SK-N-SH treated with all-trans-retinoic acid at 6 μM for 48 hours (cell line): ENCODE results near the gene FIBCD1.

ENCODE experiments used
- ATAC-seq: fragments of 200-7000 bp; cut with Tn5 transposase; 3 replicates; pipeline ENCODE4 v1.9.1; 2020; ENCODE audit warnings: mild to moderate bottlenecking, moderate library complexity
- ARNTL ChIP-seq: fragments of 450-650 bp; formaldehyde crosslinking; IDR thresholded peaks from 2 replicates; pipeline ENCODE4 v1.5.0; 2020; ENCODE audit warnings: low read depth, mild to moderate bottlenecking, moderate library complexity, borderline replicate concordance
- BACH2 ChIP-seq: fragments of 250-450 bp; sonication (Bioruptor Pico); IDR thresholded peaks from 2 replicates; pipeline ENCODE4 v1.9.0; 2021; ENCODE audit warnings: mild to moderate bottlenecking, borderline replicate concordance
- CSDC2 ChIP-seq: fragments of 250-450 bp; sonication (Bioruptor Pico); IDR thresholded peaks from 2 replicates; pipeline ENCODE4 v1.5.0; 2020; ENCODE audit warnings: mild to moderate bottlenecking, moderate library complexity
- ESRRG ChIP-seq: fragments of 250-450 bp; sonication (Bioruptor Pico); IDR thresholded peaks from 2 replicates; pipeline ENCODE4 v1.6.1; 2021; ENCODE audit warnings: mild to moderate bottlenecking
- GLIS3 ChIP-seq: fragments of 250-450 bp; sonication (Bioruptor Pico); IDR thresholded peaks from 2 replicates; pipeline ENCODE4 v1.5.0; 2020; ENCODE audit warnings: mild to moderate bottlenecking, moderate library complexity
- ISL1 ChIP-seq: fragments of 250-450 bp; sonication (Bioruptor Pico); IDR thresholded peaks from 2 replicates; pipeline ENCODE4 v2.1.2; 2022; ENCODE audit warnings: mild to moderate bottlenecking, moderate library complexity
- OSR1 ChIP-seq: fragments of 250-450 bp; sonication (Bioruptor Pico); IDR thresholded peaks from 2 replicates; pipeline ENCODE4 v1.8.0; 2022; ENCODE audit warnings: moderate library complexity, mild to moderate bottlenecking, inconsistent platforms
- PPARA ChIP-seq: fragments of 250-450 bp; sonication (Bioruptor Pico); IDR thresholded peaks from 2 replicates; pipeline ENCODE4 v1.5.0; 2020; ENCODE audit warnings: mild to moderate bottlenecking, borderline replicate concordance
- RARB ChIP-seq: fragments of 250-450 bp; sonication (Bioruptor Pico); IDR thresholded peaks from 2 replicates; pipeline ENCODE4 v1.8.0; 2021; ENCODE audit warnings: mild to moderate bottlenecking, moderate library complexity
- SNAI2 ChIP-seq: fragments of 250-450 bp; sonication (Bioruptor Pico); IDR thresholded peaks from 2 replicates; pipeline ENCODE4 v1.5.0; 2020; ENCODE audit warnings: mild to moderate bottlenecking, moderate library complexity
- TCF4 ChIP-seq: fragments of 250-450 bp; sonication (Bioruptor Pico); IDR thresholded peaks from 2 replicates; pipeline ENCODE4 v1.8.0; 2021; ENCODE audit warnings: mild to moderate bottlenecking, moderate library complexity, borderline replicate concordance
- ZC3H10 ChIP-seq: fragments of 250-450 bp; sonication (Bioruptor Pico); IDR thresholded peaks from 2 replicates; pipeline ENCODE4 v1.5.1; 2021; ENCODE audit warnings: mild to moderate bottlenecking, moderate library complexity
- ZFP3 ChIP-seq: fragments of 250-450 bp; sonication (Bioruptor Pico); IDR thresholded peaks from 2 replicates; pipeline ENCODE4 v1.5.0; 2020; ENCODE audit warnings: mild to moderate bottlenecking, moderate library complexity
- ZFP30 ChIP-seq: fragments of 450-650 bp; formaldehyde crosslinking; IDR thresholded peaks from 2 replicates; pipeline ENCODE4 v1.5.0; 2022; ENCODE audit warnings: mild to moderate bottlenecking, moderate library complexity
- ZNF565 ChIP-seq: fragments of 450-650 bp; formaldehyde crosslinking; conservative IDR thresholded peaks from 2 replicates; pipeline ENCODE4 v1.5.0; 2020; ENCODE audit warnings: low read depth, mild to moderate bottlenecking, moderate library complexity
- ZNF70 ChIP-seq: fragments of 450-650 bp; formaldehyde crosslinking; IDR thresholded peaks from 2 replicates; pipeline ENCODE4 v1.5.0; 2020; ENCODE audit warnings: mild to moderate bottlenecking, moderate library complexity
- ZNF8 ChIP-seq: fragments of 450-650 bp; formaldehyde crosslinking; IDR thresholded peaks from 2 replicates; pipeline ENCODE4 v1.5.0; 2020; ENCODE audit warnings: mild to moderate bottlenecking, moderate library complexity
- TF ChIP-seq, protein P1 (sequence below): fragments of 250-450 bp; sonication (Bioruptor Pico); IDR thresholded peaks from 2 replicates; pipeline ENCODE4 v1.8.0; 2021; ENCODE audit warnings: low read depth, mild to moderate bottlenecking, moderate library complexity, borderline replicate concordance
- TF ChIP-seq, protein P2 (sequence below): fragments of 250-450 bp; sonication (Bioruptor Pico); IDR thresholded peaks from 2 replicates; pipeline ENCODE4 v1.5.1; 2020; ENCODE audit warnings: low read depth, mild to moderate bottlenecking, moderate library complexity
- TF ChIP-seq, protein P3 (sequence below): fragments of 250-450 bp; sonication (Bioruptor Pico); IDR thresholded peaks from 2 replicates; pipeline ENCODE4 v1.5.0; 2020; ENCODE audit warnings: mild to moderate bottlenecking, moderate library complexity
- TF ChIP-seq, protein P4 (sequence below): fragments of 250-450 bp; sonication (Bioruptor Pico); IDR thresholded peaks from 2 replicates; pipeline ENCODE4 v1.5.1; 2021; ENCODE audit warnings: mild to moderate bottlenecking, moderate library complexity

The FIBCD1 gene

DNA sequence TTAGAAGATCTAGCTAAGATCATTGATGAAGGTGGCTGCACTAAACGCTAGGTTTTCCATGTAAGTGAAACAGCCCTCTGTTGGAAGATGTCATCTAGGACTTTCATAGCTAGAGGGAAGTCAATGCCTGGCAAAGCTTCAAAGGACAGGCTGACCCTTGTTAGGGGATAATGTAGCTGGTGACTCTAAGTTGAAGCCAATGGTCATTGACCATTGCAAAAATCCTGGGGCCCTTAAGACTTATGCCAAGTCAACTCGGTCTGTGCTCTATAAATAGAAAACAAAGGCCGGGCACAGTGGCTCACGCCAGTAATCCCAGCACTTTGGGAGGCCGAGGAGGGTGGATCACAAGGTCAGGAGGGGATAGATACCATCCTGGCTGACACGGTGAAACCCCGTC is 26.6 kb upstream of the FIBCD1 start (continued):
- TF ChIP-seq, protein P1, sequence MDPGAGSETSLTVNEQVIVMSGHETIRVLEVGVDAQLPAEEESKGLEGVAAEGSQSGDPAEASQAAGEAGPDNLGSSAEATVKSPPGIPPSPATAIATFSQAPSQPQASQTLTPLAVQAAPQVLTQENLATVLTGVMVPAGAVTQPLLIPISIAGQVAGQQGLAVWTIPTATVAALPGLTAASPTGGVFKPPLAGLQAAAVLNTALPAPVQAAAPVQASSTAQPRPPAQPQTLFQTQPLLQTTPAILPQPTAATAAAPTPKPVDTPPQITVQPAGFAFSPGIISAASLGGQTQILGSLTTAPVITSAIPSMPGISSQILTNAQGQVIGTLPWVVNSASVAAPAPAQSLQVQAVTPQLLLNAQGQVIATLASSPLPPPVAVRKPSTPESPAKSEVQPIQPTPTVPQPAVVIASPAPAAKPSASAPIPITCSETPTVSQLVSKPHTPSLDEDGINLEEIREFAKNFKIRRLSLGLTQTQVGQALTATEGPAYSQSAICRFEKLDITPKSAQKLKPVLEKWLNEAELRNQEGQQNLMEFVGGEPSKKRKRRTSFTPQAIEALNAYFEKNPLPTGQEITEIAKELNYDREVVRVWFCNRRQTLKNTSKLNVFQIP, result no peak
- TF ChIP-seq, protein P2, sequence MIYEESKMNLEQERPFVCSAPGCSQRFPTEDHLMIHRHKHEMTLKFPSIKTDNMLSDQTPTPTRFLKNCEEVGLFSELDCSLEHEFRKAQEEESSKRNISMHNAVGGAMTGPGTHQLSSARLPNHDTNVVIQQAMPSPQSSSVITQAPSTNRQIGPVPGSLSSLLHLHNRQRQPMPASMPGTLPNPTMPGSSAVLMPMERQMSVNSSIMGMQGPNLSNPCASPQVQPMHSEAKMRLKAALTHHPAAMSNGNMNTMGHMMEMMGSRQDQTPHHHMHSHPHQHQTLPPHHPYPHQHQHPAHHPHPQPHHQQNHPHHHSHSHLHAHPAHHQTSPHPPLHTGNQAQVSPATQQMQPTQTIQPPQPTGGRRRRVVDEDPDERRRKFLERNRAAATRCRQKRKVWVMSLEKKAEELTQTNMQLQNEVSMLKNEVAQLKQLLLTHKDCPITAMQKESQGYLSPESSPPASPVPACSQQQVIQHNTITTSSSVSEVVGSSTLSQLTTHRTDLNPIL (CRISPR knock-in tag), result no peak
- no peak for TF ChIP-seq ESRRG (CRISPR knock-in tag)

DNA sequence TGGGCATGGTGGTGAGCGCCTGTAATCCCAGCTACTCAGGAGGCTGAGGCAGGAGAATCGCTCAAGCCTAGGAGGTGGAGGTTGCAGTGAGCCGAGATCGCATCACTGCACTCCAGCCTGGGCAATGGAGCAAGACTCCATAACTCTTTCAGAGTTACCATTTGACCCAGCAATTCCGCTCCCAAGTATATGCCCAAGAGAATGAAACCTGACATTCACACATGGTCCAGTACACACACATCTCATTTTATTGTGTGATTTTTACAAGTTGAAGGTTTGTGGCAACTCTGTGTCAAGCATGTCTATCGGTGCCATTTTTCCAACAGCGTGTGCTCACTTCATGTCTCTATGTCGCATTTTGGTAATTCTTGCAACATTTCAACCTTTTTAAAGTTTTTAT is 24.9 kb upstream of the FIBCD1 start:
- TF ChIP-seq TCF4, result no peak
- TF ChIP-seq, protein P3, sequence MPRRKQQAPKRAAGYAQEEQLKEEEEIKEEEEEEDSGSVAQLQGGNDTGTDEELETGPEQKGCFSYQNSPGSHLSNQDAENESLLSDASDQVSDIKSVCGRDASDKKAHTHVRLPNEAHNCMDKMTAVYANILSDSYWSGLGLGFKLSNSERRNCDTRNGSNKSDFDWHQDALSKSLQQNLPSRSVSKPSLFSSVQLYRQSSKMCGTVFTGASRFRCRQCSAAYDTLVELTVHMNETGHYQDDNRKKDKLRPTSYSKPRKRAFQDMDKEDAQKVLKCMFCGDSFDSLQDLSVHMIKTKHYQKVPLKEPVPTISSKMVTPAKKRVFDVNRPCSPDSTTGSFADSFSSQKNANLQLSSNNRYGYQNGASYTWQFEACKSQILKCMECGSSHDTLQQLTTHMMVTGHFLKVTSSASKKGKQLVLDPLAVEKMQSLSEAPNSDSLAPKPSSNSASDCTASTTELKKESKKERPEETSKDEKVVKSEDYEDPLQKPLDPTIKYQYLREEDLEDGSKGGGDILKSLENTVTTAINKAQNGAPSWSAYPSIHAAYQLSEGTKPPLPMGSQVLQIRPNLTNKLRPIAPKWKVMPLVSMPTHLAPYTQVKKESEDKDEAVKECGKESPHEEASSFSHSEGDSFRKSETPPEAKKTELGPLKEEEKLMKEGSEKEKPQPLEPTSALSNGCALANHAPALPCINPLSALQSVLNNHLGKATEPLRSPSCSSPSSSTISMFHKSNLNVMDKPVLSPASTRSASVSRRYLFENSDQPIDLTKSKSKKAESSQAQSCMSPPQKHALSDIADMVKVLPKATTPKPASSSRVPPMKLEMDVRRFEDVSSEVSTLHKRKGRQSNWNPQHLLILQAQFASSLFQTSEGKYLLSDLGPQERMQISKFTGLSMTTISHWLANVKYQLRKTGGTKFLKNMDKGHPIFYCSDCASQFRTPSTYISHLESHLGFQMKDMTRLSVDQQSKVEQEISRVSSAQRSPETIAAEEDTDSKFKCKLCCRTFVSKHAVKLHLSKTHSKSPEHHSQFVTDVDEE, result no peak
- TF ChIP-seq OSR1 (CRISPR knock-in tag), result no peak
- no peak for TF ChIP-seq ZC3H10 (CRISPR knock-in tag)
- no peak for TF ChIP-seq ISL1 (CRISPR knock-in tag)
- TF ChIP-seq PPARA (CRISPR knock-in tag), result no peak
- TF ChIP-seq ZNF8, result no peak
- no peak for TF ChIP-seq CSDC2 (CRISPR knock-in tag)
- TF ChIP-seq ZNF70, result no peak
- no peak for TF ChIP-seq ZFP30 (CRISPR knock-in tag)
- no peak for TF ChIP-seq ESRRG (CRISPR knock-in tag)
- TF ChIP-seq GLIS3 (CRISPR knock-in tag), result no peak
- TF ChIP-seq ARNTL, result no peak
- TF ChIP-seq BACH2 (CRISPR knock-in tag), result no peak
- TF ChIP-seq ZFP3 (CRISPR knock-in tag), result no peak
- TF ChIP-seq, protein P1, result no peak
- no peak for TF ChIP-seq SNAI2 (CRISPR knock-in tag)
- TF ChIP-seq, all 23 proteins: peak for 0
- ATAC-seq, result no peak

DNA sequence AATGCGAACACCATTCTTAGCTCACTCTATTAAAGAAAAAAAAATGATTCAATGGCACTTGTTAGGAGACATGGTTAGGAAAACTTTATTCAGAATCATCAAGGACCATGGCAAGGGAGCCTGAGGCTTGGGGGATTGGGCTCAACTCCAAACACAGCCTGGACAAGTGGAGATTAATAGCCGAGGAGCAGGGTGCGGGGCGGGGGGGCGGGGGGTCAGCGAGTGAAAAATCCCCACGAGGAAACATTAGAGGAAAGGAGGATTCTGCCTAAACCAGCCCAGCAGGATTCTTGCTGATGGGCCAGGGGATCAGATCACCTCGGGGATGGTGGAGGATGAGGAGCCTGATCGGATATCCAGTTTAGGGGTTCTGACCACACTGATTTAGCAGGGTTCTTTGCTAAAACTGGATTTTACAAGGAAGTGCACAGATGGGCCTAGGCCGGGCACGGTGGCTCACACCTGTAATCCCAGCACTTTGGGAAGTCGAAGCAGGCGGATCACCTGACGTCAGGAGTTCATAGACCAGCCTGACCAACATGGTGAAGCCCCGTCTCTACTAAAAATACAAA is 24.4 kb upstream of the FIBCD1 start:
- TF ChIP-seq ZNF8 (no peak), TCF4 (no peak), ZNF565 (CRISPR knock-in tag) (no peak), RARB (CRISPR knock-in tag) (no peak), SNAI2 (CRISPR knock-in tag) (no peak), BACH2 (CRISPR knock-in tag) (no peak), CSDC2 (CRISPR knock-in tag) (no peak)
- TF ChIP-seq, protein P4, sequence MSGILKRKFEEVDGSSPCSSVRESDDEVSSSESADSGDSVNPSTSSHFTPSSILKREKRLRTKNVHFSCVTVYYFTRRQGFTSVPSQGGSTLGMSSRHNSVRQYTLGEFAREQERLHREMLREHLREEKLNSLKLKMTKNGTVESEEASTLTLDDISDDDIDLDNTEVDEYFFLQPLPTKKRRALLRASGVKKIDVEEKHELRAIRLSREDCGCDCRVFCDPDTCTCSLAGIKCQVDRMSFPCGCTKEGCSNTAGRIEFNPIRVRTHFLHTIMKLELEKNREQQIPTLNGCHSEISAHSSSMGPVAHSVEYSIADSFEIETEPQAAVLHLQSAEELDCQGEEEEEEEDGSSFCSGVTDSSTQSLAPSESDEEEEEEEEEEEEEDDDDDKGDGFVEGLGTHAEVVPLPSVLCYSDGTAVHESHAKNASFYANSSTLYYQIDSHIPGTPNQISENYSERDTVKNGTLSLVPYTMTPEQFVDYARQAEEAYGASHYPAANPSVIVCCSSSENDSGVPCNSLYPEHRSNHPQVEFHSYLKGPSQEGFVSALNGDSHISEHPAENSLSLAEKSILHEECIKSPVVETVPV (CRISPR knock-in tag), result no peak
- TF ChIP-seq, protein P3, result no peak
- no peak for ATAC-seq
